WTC11 (cell line): Measurements from ENCODE around the gene NUAK2. TPM values are rescaled to one million over a fixed set of nuclear protein-coding genes. Genes with fewer than 3 reads are reported as not detected.

Experiments used
- ATAC-seq: fragments of 200-7000 bp; cut with Tn5 transposase; 2 replicates; pipeline ENCODE4 v1.10.0; 2021; ENCODE audit warnings: mild to moderate bottlenecking, moderate library complexity
- CTCF ChIA-PET: fragments of 300-600 bp; sonication (Branson Sonifier 250); formaldehyde crosslinking; loops from one replicate; lab custom pipeline; 2021; ENCODE audit warnings: antibody characterized with exemption; lab: Charles Lee
- POLR2A ChIA-PET: fragments of 350-600 bp; sonication (Branson Sonifier 250); formaldehyde crosslinking; loops from one replicate; lab custom pipeline; 2021; ENCODE audit warnings: antibody characterized with exemption; lab: Charles Lee
- DNase-seq: peaks from one replicate; pipeline ENCODE4 v3.0.0; 2021; ENCODE audit warnings: low spot score
- H3K27ac Mint-ChIP-seq: 2 replicates; pipeline ENCODE4 v1.8.0; 2021; ENCODE audit warnings: mixed read lengths
- H3K27me3 Mint-ChIP-seq: 2 replicates; pipeline ENCODE4 v1.8.0; 2021; ENCODE audit warnings: low read depth, mild to moderate bottlenecking, moderate library complexity, mixed read lengths
- H3K36me3 Mint-ChIP-seq: 2 replicates; pipeline ENCODE4 v1.8.0; 2021; ENCODE audit warnings: mixed read lengths
- H3K4me1 Mint-ChIP-seq: 2 replicates; pipeline ENCODE4 v1.8.0; 2022; ENCODE audit warnings: mixed read lengths
- H3K4me3 Mint-ChIP-seq: 2 replicates; pipeline ENCODE4 v1.8.0; 2021; ENCODE audit warnings: mild to moderate bottlenecking, moderate library complexity, mixed read lengths
- H3K9me3 Mint-ChIP-seq: 2 replicates; pipeline ENCODE4 v1.8.0; 2021; ENCODE audit warnings: mixed read lengths
- ATF1 ChIP-seq: sonication (generic); formaldehyde crosslinking; IDR thresholded peaks from 2 replicates; pipeline ENCODE4 v1.8.1; 2023; ENCODE audit warnings: mild to moderate bottlenecking, moderate library complexity, missing genetic modification reagents
- ATF3 ChIP-seq: sonication (generic); formaldehyde crosslinking; conservative IDR thresholded peaks from 2 replicates; pipeline ENCODE4 v1.8.1; 2022; ENCODE audit warnings: mild to moderate bottlenecking, missing genetic modification reagents
- CBFB ChIP-seq: sonication (generic); formaldehyde crosslinking; IDR thresholded peaks from 2 replicates; pipeline ENCODE4 v1.8.1; 2022; ENCODE audit warnings: mild to moderate bottlenecking, low read depth, missing genetic modification reagents
- E2F4 ChIP-seq: sonication (generic); formaldehyde crosslinking; IDR thresholded peaks from 2 replicates; pipeline ENCODE4 v1.8.1; 2022; ENCODE audit warnings: low read depth, mild to moderate bottlenecking, moderate library complexity, missing genetic modification reagents, borderline replicate concordance
- ELF4 ChIP-seq: sonication (generic); formaldehyde crosslinking; IDR thresholded peaks from 2 replicates; pipeline ENCODE4 v1.8.1; 2022; ENCODE audit warnings: low read depth, mild to moderate bottlenecking, moderate library complexity, missing genetic modification reagents
- ETV6 ChIP-seq: sonication (generic); formaldehyde crosslinking; IDR thresholded peaks from 2 replicates; pipeline ENCODE4 v1.8.1; 2022; ENCODE audit warnings: mild to moderate bottlenecking, missing genetic modification reagents
- FOXP4 ChIP-seq: sonication (generic); formaldehyde crosslinking; IDR thresholded peaks from 2 replicates; pipeline ENCODE4 v1.8.0; 2022; ENCODE audit warnings: mild to moderate bottlenecking, missing genetic modification reagents
- GABPB1 ChIP-seq: sonication (generic); formaldehyde crosslinking; IDR thresholded peaks from 2 replicates; pipeline ENCODE4 v1.8.1; 2023; ENCODE audit warnings: mild to moderate bottlenecking, missing genetic modification reagents
- GRHL2 ChIP-seq: fragments of 250-450 bp; sonication (Bioruptor Pico); IDR thresholded peaks from 2 replicates; pipeline ENCODE4 v1.8.0; 2022; ENCODE audit warnings: mild to moderate bottlenecking, moderate library complexity; ENCODE audit not compliant: insufficient replicate concordance, severe bottlenecking
- GTF2I ChIP-seq: fragments of 250-450 bp; sonication (Bioruptor Pico); conservative IDR thresholded peaks from 2 replicates; pipeline ENCODE4 v1.4.0; 2021; ENCODE audit warnings: mild to moderate bottlenecking
- IRF1 ChIP-seq: sonication (generic); formaldehyde crosslinking; IDR thresholded peaks from 2 replicates; pipeline ENCODE4 v1.8.0; 2023; ENCODE audit warnings: missing genetic modification reagents
- JUN ChIP-seq: sonication (generic); formaldehyde crosslinking; IDR thresholded peaks from 2 replicates; pipeline ENCODE4 v1.8.0; 2023; ENCODE audit warnings: mild to moderate bottlenecking, missing genetic modification reagents
- MLX ChIP-seq: sonication (generic); formaldehyde crosslinking; IDR thresholded peaks from 2 replicates; pipeline ENCODE4 v1.8.1; 2023; ENCODE audit warnings: mild to moderate bottlenecking, missing genetic modification reagents, moderate library complexity
- NFYB ChIP-seq: sonication (generic); formaldehyde crosslinking; conservative IDR thresholded peaks from 2 replicates; pipeline ENCODE4 v1.8.0; 2022; ENCODE audit warnings: low read depth, missing genetic modification reagents
- NR1H2 ChIP-seq: sonication (generic); formaldehyde crosslinking; IDR thresholded peaks from 2 replicates; pipeline ENCODE4 v1.9.0; 2021; ENCODE audit warnings: mild to moderate bottlenecking, moderate library complexity, missing genetic modification reagents
- NR3C1 ChIP-seq: sonication (generic); formaldehyde crosslinking; conservative IDR thresholded peaks from 2 replicates; pipeline ENCODE4 v1.8.1; 2023; ENCODE audit warnings: low read depth, mild to moderate bottlenecking, missing genetic modification reagents
- RELA ChIP-seq: sonication (generic); formaldehyde crosslinking; IDR thresholded peaks from 2 replicates; pipeline ENCODE4 v1.8.1; 2022; ENCODE audit warnings: missing genetic modification reagents, mild to moderate bottlenecking, borderline replicate concordance
- USF2 ChIP-seq: sonication (generic); formaldehyde crosslinking; IDR thresholded peaks from 2 replicates; pipeline ENCODE4 v1.8.1; 2023; ENCODE audit warnings: mild to moderate bottlenecking, missing genetic modification reagents, moderate library complexity
- ZBTB43 ChIP-seq: sonication (generic); formaldehyde crosslinking; IDR thresholded peaks from 2 replicates; pipeline ENCODE4 v1.8.1; 2023; ENCODE audit warnings: mild to moderate bottlenecking, missing genetic modification reagents
- ZNF232 ChIP-seq: sonication (generic); formaldehyde crosslinking; IDR thresholded peaks from 2 replicates; pipeline ENCODE4 v1.8.0; 2022; ENCODE audit warnings: mild to moderate bottlenecking, missing genetic modification reagents
- ZNF317 ChIP-seq: sonication (generic); formaldehyde crosslinking; IDR thresholded peaks from 2 replicates; pipeline ENCODE4 v1.8.1; 2023; ENCODE audit warnings: low read depth, mild to moderate bottlenecking, moderate library complexity, missing genetic modification reagents, borderline replicate concordance
- ZNF396 ChIP-seq: fragments of 250-450 bp; sonication (Bioruptor Pico); IDR thresholded peaks from 2 replicates; pipeline ENCODE4 v1.8.0; 2021; ENCODE audit warnings: mild to moderate bottlenecking, moderate library complexity, borderline replicate concordance
- ZNF532 ChIP-seq: fragments of 250-450 bp; sonication (Bioruptor Pico); IDR thresholded peaks from 2 replicates; pipeline ENCODE4 v1.9.0; 2021; ENCODE audit warnings: mild to moderate bottlenecking, borderline replicate concordance
- total RNA-seq: library from RNA; stranded (reverse); gene quantifications from 3 replicates; pipeline ENCODE4 v1.2.3, GENCODE V29; 2021

Gene NUAK2
- total RNA-seq, 1 experiment from 2014 or later = 8.7 TPM

GRCh38 chr1:205294175-205294917 is 27.2 kb downstream of the NUAK2 start:
- Mint-ChIP-seq H3K27me3 (no peaks in the 10 kb centered on the region; the same call in 1 of the 2 replicates), H3K4me1 (peaks cover 57% of the 10 kb centered on the region), H3K9me3 (no peaks in the 10 kb centered on the region), H3K36me3 (no peaks in the 10 kb centered on the region), H3K27ac (peak overlapping the region; percentile 100), H3K4me3 (peak overlapping the region; percentile 20; the same call in 1 of the 2 replicates)
- DNase-seq (peak; percentile 58), ATAC-seq (peak; percentile 58)
- ChIA-PET POLR2A (interaction anchor here (0.7 to 3.4 kb wide), 13 partner anchors 9 to 160 kb away, joined by 3 to 33 read pairs (median 5); partner anchors contain the start of gene NUAK2), CTCF (interaction anchor here (0.6 to 2.7 kb wide), 14 partner anchors 9 to 191 kb away, joined by 3 to 25 read pairs (median 6); no protein-coding TSS in a partner anchor)
- TF ChIP-seq CBFB (CRISPR knock-in tag) (no peak), ATF3 (peak; percentile 82; the same call in 1 of the 2 replicates), MLX (CRISPR knock-in tag) (no peak), ATF1 (CRISPR knock-in tag) (no peak), NFYB (CRISPR knock-in tag) (no peak), GTF2I (CRISPR knock-in tag) (no peak), FOXP4 (CRISPR knock-in tag) (no peak), GRHL2 (CRISPR knock-in tag) (no peak), JUN (CRISPR knock-in tag) (0 out of 2 replicates have a peak, but pooled peaks have one; percentile 41), RELA (no peak), ZNF532 (CRISPR knock-in tag) (peak; percentile 90), ELF4 (no peak), NR1H2 (no peak), ETV6 (peak; percentile 56), ZNF396 (CRISPR knock-in tag) (0 out of 2 replicates have a peak, but pooled peaks have one; percentile 16), GABPB1 (CRISPR knock-in tag) (peak; percentile 61), NR3C1 (CRISPR knock-in tag) (no peak), ZNF317 (CRISPR knock-in tag) (no peak), IRF1 (CRISPR knock-in tag) (no peak), ZNF232 (CRISPR knock-in tag) (0 out of 2 replicates have a peak, but pooled peaks have one; percentile 29), ZBTB43 (CRISPR knock-in tag) (0 out of 2 replicates have a peak, but pooled peaks have one; percentile 45), USF2 (CRISPR knock-in tag) (no peak), E2F4 (CRISPR knock-in tag) (no peak)
